HL-60 (cell line): ENCODE data around the gene MFSD6.
A peak's percentile ranks its signal among the peaks of the same experiment; 100 is the strongest.
"Not testable (repeated sequence)": the region's sequence is repeated elsewhere in the genome, so short reads cannot be mapped to it uniquely, and the experiment has no call there.

Source experiments
- DNase-seq, 2 experiments: peaks; one replicate each; pipeline ENCODE4 v3.0.0-alpha.2; 2010 to 2020; ENCODE audit warnings: low read depth in 1 of 2, low spot score in 1 of 2
- H3K27ac ChIP-seq: fragments of 250-450 bp; sonication (Bioruptor Pico); replicated peaks from 2 replicates; pipeline ENCODE4 v1.5.1; 2020; ENCODE audit warnings: mild to moderate bottlenecking, moderate library complexity
- H3K27me3 ChIP-seq: fragments of 250-450 bp; sonication (Bioruptor Pico); 2 replicates; pipeline ENCODE4 v1.5.1; 2021; ENCODE audit warnings: mild to moderate bottlenecking, moderate library complexity; ENCODE audit not compliant: insufficient read depth, poor library complexity, severe bottlenecking
- H3K4me3 ChIP-seq: replicated peaks from 2 replicates; pipeline ENCODE4 v1.5.1; 2011; ENCODE audit warnings: mild to moderate bottlenecking, control low read depth, low read length; ENCODE audit not compliant: insufficient read depth
- CTCF ChIP-seq: IDR thresholded peaks from one replicate; pipeline ENCODE4 v1.5.1; 2011; ENCODE audit warnings: low read length, control low read depth, inconsistent platforms; ENCODE audit not compliant: insufficient read depth
- GABPA ChIP-seq: IDR thresholded peaks from 2 replicates; pipeline ENCODE4 v1.6.1; 2012; ENCODE audit warnings: low read depth
- POLR2AphosphoS5 ChIP-seq: IDR thresholded peaks from 2 replicates; pipeline ENCODE4 v1.6.1; 2012; ENCODE audit warnings: low read depth
- REST ChIP-seq: IDR thresholded peaks from 2 replicates; pipeline ENCODE4 v1.6.1; 2012; ENCODE audit warnings: low read depth; ENCODE audit not compliant: insufficient replicate concordance
- SPI1 ChIP-seq: IDR thresholded peaks from 2 replicates; pipeline ENCODE4 v1.6.1; 2012; ENCODE audit warnings: low read depth, mild to moderate bottlenecking, borderline replicate concordance
- long read RNA-seq: library from polyadenylated mRNA; unstranded; transcript quantifications from one replicate; pipeline ENCODE4 v2.0.0, GENCODE V29; 2020

Gene MFSD6
- long read RNA-seq, partial matches to known transcripts = 0 of 1 reads
- long read RNA-seq, other reads (novel, unspliced or antisense) = 1 of 1 reads

- DNase-seq = no peak
- peaks cover 21% of the 10 kb centered on the region for H3K27me3 ChIP-seq
- no peak for TF ChIP-seq REST
- TF ChIP-seq GABPA = no peak
- TF ChIP-seq SPI1 = no peak
- TF ChIP-seq CTCF = no peak
- no peak for TF ChIP-seq POLR2AphosphoS5
- peak within 1 kb of the TSS; percentile 62 for H3K4me3 ChIP-seq
- H3K27ac ChIP-seq = no peak within 1 kb of the TSS
Observed at GRCh38 chr2:190407662-190408537, at the start of gene MFSD6. TSS of gene MFSD6 (plus strand) at chr2:190408355. CDS start at chr2:190436030, 27,675 bp downstream.

GRCh38 chr2:190358655-190359448 is 49.3 kb upstream of the MFSD6 start:
- H3K4me3 ChIP-seq, DNase-seq, H3K27me3 ChIP-seq, H3K27ac ChIP-seq: not testable (repeated sequence)

- no peaks in the 10 kb centered on the region for H3K27me3 ChIP-seq
- no peak overlapping the region for H3K27ac ChIP-seq
- no peak for DNase-seq
- TF ChIP-seq SPI1 (no peak), CTCF (no peak), GABPA (no peak), REST (no peak), POLR2AphosphoS5 (no peak)
- H3K4me3 ChIP-seq = no peak overlapping the region
Observed at GRCh38 chr2:190360561-190360960, 47.6 kb upstream of the MFSD6 start.

GRCh38 chr2:190360965-190361364 is 47.2 kb upstream of the MFSD6 start:
- no peak for DNase-seq
- Histone ChIP-seq H3K4me3 (no peak overlapping the region), H3K27me3 (no peaks in the 10 kb centered on the region), H3K27ac (no peak overlapping the region)
- no peak for TF ChIP-seq REST
- TF ChIP-seq GABPA = no peak
- TF ChIP-seq CTCF = no peak
- TF ChIP-seq POLR2AphosphoS5 = no peak
- no peak for TF ChIP-seq SPI1
